ENCODE measurements around the gene AP3D1.

GRCh38 chr19:2150794-2151338, 500 bp downstream of the AP3D1 start:
- TF ChIP-seq POLR2A (IDR thresholded peaks at IDR 0.05) = no peak
- TF ChIP-seq, protein P1, sequence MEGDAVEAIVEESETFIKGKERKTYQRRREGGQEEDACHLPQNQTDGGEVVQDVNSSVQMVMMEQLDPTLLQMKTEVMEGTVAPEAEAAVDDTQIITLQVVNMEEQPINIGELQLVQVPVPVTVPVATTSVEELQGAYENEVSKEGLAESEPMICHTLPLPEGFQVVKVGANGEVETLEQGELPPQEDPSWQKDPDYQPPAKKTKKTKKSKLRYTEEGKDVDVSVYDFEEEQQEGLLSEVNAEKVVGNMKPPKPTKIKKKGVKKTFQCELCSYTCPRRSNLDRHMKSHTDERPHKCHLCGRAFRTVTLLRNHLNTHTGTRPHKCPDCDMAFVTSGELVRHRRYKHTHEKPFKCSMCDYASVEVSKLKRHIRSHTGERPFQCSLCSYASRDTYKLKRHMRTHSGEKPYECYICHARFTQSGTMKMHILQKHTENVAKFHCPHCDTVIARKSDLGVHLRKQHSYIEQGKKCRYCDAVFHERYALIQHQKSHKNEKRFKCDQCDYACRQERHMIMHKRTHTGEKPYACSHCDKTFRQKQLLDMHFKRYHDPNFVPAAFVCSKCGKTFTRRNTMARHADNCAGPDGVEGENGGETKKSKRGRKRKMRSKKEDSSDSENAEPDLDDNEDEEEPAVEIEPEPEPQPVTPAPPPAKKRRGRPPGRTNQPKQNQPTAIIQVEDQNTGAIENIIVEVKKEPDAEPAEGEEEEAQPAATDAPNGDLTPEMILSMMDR (IDR thresholded peaks at IDR 0.05) = no peak
